GM12878 (cell line): ENCODE data around the gene HABP2. TPM values are rescaled to one million over a fixed set of nuclear protein-coding genes. Genes with fewer than 3 reads are reported as not detected.

Source experiments
- ATAC-seq: fragments of 200-7000 bp; cut with Tn5 transposase; 3 replicates; pipeline ENCODE4 v1.9.1; 2020; ENCODE audit warnings: mild to moderate bottlenecking, moderate library complexity
- BruUV-seq: library from RNA; stranded (reverse); fragments of 400-500 nt; replicated peaks from 2 replicates; lab custom pipeline; 2021; lab: Mats Ljungman, UMichigan
- CTCF ChIA-PET: fragments of 300-600 bp; sonication (Branson Sonifier 250); formaldehyde crosslinking; extraction: SDS; loops from one replicate; lab custom pipeline; 2021; ENCODE audit warnings: inconsistent platforms; lab: Yijun Ruan, JAX
- POLR2A ChIA-PET: fragments of 350-600 bp; formaldehyde crosslinking; extraction: SDS; loops from one replicate; lab custom pipeline; 2021; ENCODE audit warnings: inconsistent platforms; lab: Charles Lee
- RAD21 ChIA-PET: fragments of 300-600 bp; sonication (Branson Sonifier 250); formaldehyde crosslinking; loops from one replicate; lab custom pipeline; 2023; ENCODE audit warnings: antibody characterized with exemption; ENCODE audit not compliant: unreplicated experiment; lab: Charles Lee
- SMC1A ChIA-PET: fragments of 300-600 bp; sonication (Branson Sonifier 250); formaldehyde crosslinking; loops from one replicate; lab custom pipeline; 2023; ENCODE audit not compliant: unreplicated experiment, uncharacterized antibody; lab: Charles Lee
- DNase-seq: peaks from one replicate; pipeline ENCODE4 v3.0.0-alpha.2; 2011; ENCODE audit warnings: low read depth, low spot score
- FAIRE-seq: peaks from 3 replicates; lab custom pipeline; 2011; peaks lifted over from hg19 to GRCh38; lab: Jason Lieb, UNC
- H2AFZ ChIP-seq: 2 replicates; pipeline ENCODE4 v1.6.0; 2011; ENCODE audit warnings: low read depth, low read length, control low read depth; ENCODE audit not compliant: control insufficient read depth
- H3K27ac ChIP-seq: 2 replicates; pipeline ENCODE4 v1.5.1; 2011; ENCODE audit warnings: control low read depth; ENCODE audit not compliant: control insufficient read depth, insufficient read depth
- H3K27me3 ChIP-seq, 2 experiments: replicated peaks in 1 of 2; 2 replicates each; pipeline versions ENCODE4 v1.6.0 to v1.6.1; 2011; ENCODE audit warnings: low read length in 1 of 2; ENCODE audit not compliant: control insufficient read depth in 2 of 2, insufficient read depth in 2 of 2
- H3K36me3 ChIP-seq, 2 experiments: 2 replicates each; pipeline ENCODE4 v1.5.1; 2011; ENCODE audit warnings: low read length in 1 of 2; ENCODE audit not compliant: control insufficient read depth in 2 of 2, insufficient read depth in 2 of 2
- H3K4me1 ChIP-seq: 2 replicates; pipeline ENCODE4 v1.6.1; 2011; ENCODE audit warnings: mild to moderate bottlenecking, low read length, moderate library complexity, mixed read lengths; ENCODE audit not compliant: control insufficient read depth, insufficient read depth
- H3K4me2 ChIP-seq: 2 replicates; pipeline ENCODE4 v1.6.0; 2011; ENCODE audit warnings: control low read depth; ENCODE audit not compliant: control insufficient read depth, insufficient read depth
- H3K4me3 ChIP-seq: fragments of 200-600 bp; sonication (generic); 2 replicates; pipeline ENCODE4 v1.5.1; 2016
- H3K79me2 ChIP-seq: 2 replicates; pipeline ENCODE4 v1.6.0; 2011; ENCODE audit warnings: low read length; ENCODE audit not compliant: control insufficient read depth, insufficient read depth
- H3K9ac ChIP-seq: 2 replicates; pipeline ENCODE4 v1.8.0; 2011; ENCODE audit warnings: low read length, control low read depth, mixed read lengths; ENCODE audit not compliant: control insufficient read depth, insufficient read depth
- H3K9me3 ChIP-seq: replicated peaks from 3 replicates; pipeline ENCODE4 v1.5.1; 2011; ENCODE audit warnings: mild to moderate bottlenecking, low read length; ENCODE audit not compliant: control insufficient read depth, insufficient read depth
- H4K20me1 ChIP-seq: 2 replicates; pipeline ENCODE4 v1.6.0; 2011; ENCODE audit not compliant: control insufficient read depth, insufficient read depth
- BCLAF1 ChIP-seq: fragments of 450-650 bp; IDR thresholded peaks from 2 replicates; pipeline ENCODE4 v1.6.1; 2017; ENCODE audit warnings: antibody characterized with exemption, mild to moderate bottlenecking, moderate library complexity
- BRCA1 ChIP-seq: IDR thresholded peaks from 2 replicates; pipeline ENCODE4 v1.6.1; 2011; ENCODE audit warnings: low read depth, low read length, improper control_type of control experiment
- SRF ChIP-seq, 2 experiments: IDR thresholded peaks; 2 replicates each; pipeline ENCODE4 v1.6.1; 2011; ENCODE audit warnings: low read depth in 2 of 2, low read length in 2 of 2, mild to moderate bottlenecking in 1 of 2, moderate library complexity in 1 of 2
- TCF3 ChIP-seq: IDR thresholded peaks from 2 replicates; pipeline ENCODE4 v1.6.1; 2012; ENCODE audit warnings: low read depth, mild to moderate bottlenecking, low read length, borderline replicate concordance; ENCODE audit not compliant: insufficient read depth
- TCF7 ChIP-seq: IDR thresholded peaks from 2 replicates; pipeline ENCODE4 v1.6.1; 2014; ENCODE audit warnings: antibody characterized with exemption, borderline replicate concordance
- WGBS: methylation state at CpG from one replicate; pipeline ENCODE4 v1.1.6; 2016; ENCODE audit warnings: low lambda C conversion rate; ENCODE audit not compliant: insufficient replicate concordance, insufficient coverage; ENCODE audit errors: missing lambda C conversion rate; 5-methylcytosine and 5-hydroxymethylcytosine counted together
- in situ Hi-C: fragments of 300-500 bp; cut with MboI; formaldehyde crosslinking; loops from 9 replicates; pipeline ENCODE4 v1.14.3; 2018; ENCODE audit warnings: mixed read lengths
- intact Hi-C: fragments of 100-400 bp; cut with micrococcal nuclease; formaldehyde crosslinking; loops from one replicate; pipeline ENCODE4 v1.14.2; 2022; ENCODE audit not compliant: unreplicated experiment
- polyA plus RNA-seq, 11 experiments: library from polyadenylated mRNA; depleted of rRNA in 4 of 11; unstranded in 6 of 11; stranded (reverse) in 5 of 11; fragments of >200 nt; fragmentation: Nextera tagmentation in 4 of 11; fragmentation: Illumina TruSeq in 1 of 11; extraction: Ambion mirVana in 4 of 11; extraction: Trizol in 1 of 11; gene quantifications; 1 replicate in 1 of 11; 2 replicates in 10 of 11; pipeline versions ENCODE4 v1.2.1 to v1.2.3, GENCODE V29; 2011 to 2016; ENCODE audit warnings: inconsistent platforms in 2 of 11, missing spikeins in 2 of 11, low read depth in 1 of 11
- total RNA-seq, 4 experiments: library from RNA; depleted of rRNA in 3 of 4; stranded (reverse); fragments of >200 nt in 3 of 4; fragmentation: Illumina TruSeq in 1 of 4; extraction: Trizol in 1 of 4; gene quantifications; 2 replicates each; pipeline versions ENCODE4 v1.2.1 to v1.2.3, GENCODE V29; 2013 to 2021
- TF ChIP-seq, protein P1 (sequence below): fragments of 150-350 bp; IDR thresholded peaks from 2 replicates; pipeline ENCODE4 v1.6.1; 2016; ENCODE audit warnings: low read depth, low read length

Gene HABP2
- total and polyA plus RNA-seq, 10 of the 15 experiments (the other 5 are each of a cell fraction or from before 2014, with no cell fraction given): 0.13 TPM; not detected in 9

- TF ChIP-seq BCLAF1 (no peak), BRCA1 (no peak), TCF7 (no peak)
Measured at GRCh38 chr10:113619401-113619800, 66.5 kb downstream of the HABP2 start (continued).

DNA sequence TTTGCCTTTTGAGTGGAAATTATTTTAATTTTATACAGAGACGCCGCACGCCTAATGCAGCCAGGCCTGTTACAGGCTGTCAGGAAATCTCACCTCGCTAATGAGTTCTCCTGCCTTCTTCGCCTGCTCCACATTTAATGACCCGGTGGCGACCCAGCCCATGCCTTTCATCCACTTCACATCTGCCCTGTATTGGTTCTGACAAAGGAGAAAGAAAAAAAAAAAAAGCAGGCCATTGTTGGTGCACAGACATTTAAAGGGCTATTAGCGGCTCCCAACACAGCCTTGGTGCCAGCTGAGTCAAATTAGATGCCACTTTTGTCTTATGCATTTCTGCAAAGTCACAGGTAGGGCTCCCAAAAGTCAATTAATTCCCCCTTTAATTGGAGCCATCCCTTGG is 67.7 kb downstream of the HABP2 start:
- no peaks in the 10 kb centered on the region for H4K20me1 ChIP-seq
- no peak overlapping the region for H3K4me2 ChIP-seq
- H3K36me3 ChIP-seq: no peaks in the 10 kb centered on the region
- peaks cover 2 to 5% of the 10 kb centered on the region in 2 experiments for H3K27me3 ChIP-seq
- no peak for DNase-seq
- no peak for ATAC-seq
- H3K27ac ChIP-seq: no peak overlapping the region
- no peak for FAIRE-seq
- ChIA-PET RAD21 (interaction anchor here (0.7 kb wide), 1 partner anchor 545 kb away, joined by 3 read pairs; no protein-coding TSS in a partner anchor), POLR2A (no interaction called here), CTCF (no interaction called here), SMC1A (no interaction called here)
- H3K9me3 ChIP-seq: no peaks in the 10 kb centered on the region
- no peak overlapping the region for H3K9ac ChIP-seq
- in situ Hi-C loops (no loop called here), intact Hi-C loops (no loop called here)
- no peak overlapping the region for H2AFZ ChIP-seq
- H3K4me3 ChIP-seq: no peak overlapping the region
- 39% methylated on average over 8 of the region's 8 CpGs for WGBS
- H3K4me1 ChIP-seq: no peaks in the 10 kb centered on the region
- no peaks in the 10 kb centered on the region for H3K79me2 ChIP-seq
- TF ChIP-seq TCF3 (no peak), SRF (IDR thresholded peaks at IDR 0.05; ENCODE audit: low read depth in 2 of 2, low read length in 2 of 2) (no peak)
- TF ChIP-seq, protein P1, sequence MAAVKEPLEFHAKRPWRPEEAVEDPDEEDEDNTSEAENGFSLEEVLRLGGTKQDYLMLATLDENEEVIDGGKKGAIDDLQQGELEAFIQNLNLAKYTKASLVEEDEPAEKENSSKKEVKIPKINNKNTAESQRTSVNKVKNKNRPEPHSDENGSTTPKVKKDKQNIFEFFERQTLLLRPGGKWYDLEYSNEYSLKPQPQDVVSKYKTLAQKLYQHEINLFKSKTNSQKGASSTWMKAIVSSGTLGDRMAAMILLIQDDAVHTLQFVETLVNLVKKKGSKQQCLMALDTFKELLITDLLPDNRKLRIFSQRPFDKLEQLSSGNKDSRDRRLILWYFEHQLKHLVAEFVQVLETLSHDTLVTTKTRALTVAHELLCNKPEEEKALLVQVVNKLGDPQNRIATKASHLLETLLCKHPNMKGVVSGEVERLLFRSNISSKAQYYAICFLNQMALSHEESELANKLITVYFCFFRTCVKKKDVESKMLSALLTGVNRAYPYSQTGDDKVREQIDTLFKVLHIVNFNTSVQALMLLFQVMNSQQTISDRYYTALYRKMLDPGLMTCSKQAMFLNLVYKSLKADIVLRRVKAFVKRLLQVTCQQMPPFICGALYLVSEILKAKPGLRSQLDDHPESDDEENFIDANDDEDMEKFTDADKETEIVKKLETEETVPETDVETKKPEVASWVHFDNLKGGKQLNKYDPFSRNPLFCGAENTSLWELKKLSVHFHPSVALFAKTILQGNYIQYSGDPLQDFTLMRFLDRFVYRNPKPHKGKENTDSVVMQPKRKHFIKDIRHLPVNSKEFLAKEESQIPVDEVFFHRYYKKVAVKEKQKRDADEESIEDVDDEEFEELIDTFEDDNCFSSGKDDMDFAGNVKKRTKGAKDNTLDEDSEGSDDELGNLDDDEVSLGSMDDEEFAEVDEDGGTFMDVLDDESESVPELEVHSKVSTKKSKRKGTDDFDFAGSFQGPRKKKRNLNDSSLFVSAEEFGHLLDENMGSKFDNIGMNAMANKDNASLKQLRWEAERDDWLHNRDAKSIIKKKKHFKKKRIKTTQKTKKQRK: no peak
- BruUV-seq: no TSS peak
